Measurements from ENCODE around the gene MTA3. TPM values are rescaled to one million over a fixed set of nuclear protein-coding genes. Genes with fewer than 3 reads are reported as not detected.
"Not testable (repeated sequence)": the region's sequence is repeated elsewhere in the genome, so short reads cannot be mapped to it uniquely, and the experiment has no call there.

MTA3 gene
- total RNA-seq, 1 donor from 2014 or later = 25.8 TPM

DNA sequence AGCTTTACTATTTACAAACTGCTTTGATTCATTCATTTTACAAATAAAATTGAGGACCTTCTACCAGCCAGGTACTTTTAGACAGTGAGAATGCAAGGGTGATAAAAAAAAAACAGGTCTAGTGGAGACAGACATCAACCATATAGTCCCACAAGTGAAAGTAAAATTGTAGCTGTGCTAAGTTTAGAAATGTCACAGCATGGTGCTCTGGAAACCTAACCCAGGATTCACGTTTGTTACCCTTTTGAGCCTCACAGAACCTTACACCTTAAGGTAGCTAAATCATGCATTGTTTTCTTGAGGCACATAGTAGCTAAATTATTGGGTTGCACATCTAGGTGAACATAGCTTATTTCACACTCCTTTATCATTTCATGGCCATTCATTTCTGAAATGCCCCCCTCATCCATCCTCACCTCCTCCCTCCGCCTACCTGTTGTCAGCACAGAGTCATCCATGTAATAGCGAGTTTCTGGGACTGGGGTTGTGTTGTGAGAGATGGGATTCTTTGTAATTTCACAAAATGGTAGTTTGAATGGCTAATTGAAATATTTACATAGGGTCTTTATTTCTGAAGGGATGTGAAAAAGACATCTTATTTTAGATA, 7.1 kb downstream of the MTA3 start:
- H3K27me3 ChIP-seq (ENCODE audit: control insufficient read depth, insufficient read depth, low read length) = no peaks in the 10 kb centered on the region
- TF ChIP-seq, protein P1, sequence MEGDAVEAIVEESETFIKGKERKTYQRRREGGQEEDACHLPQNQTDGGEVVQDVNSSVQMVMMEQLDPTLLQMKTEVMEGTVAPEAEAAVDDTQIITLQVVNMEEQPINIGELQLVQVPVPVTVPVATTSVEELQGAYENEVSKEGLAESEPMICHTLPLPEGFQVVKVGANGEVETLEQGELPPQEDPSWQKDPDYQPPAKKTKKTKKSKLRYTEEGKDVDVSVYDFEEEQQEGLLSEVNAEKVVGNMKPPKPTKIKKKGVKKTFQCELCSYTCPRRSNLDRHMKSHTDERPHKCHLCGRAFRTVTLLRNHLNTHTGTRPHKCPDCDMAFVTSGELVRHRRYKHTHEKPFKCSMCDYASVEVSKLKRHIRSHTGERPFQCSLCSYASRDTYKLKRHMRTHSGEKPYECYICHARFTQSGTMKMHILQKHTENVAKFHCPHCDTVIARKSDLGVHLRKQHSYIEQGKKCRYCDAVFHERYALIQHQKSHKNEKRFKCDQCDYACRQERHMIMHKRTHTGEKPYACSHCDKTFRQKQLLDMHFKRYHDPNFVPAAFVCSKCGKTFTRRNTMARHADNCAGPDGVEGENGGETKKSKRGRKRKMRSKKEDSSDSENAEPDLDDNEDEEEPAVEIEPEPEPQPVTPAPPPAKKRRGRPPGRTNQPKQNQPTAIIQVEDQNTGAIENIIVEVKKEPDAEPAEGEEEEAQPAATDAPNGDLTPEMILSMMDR (IDR thresholded peaks at IDR 0.05; ENCODE audit: insufficient read depth, low read length, poor library complexity, severe bottlenecking) = no peak
- no peak overlapping the region for H3K4me3 ChIP-seq (ENCODE audit: low read depth, low read length)
- no peaks in the 10 kb centered on the region for H3K36me3 ChIP-seq (ENCODE audit: control insufficient read depth, insufficient read depth, low read length)
- no peak for DNase-seq (ENCODE audit: low read depth)

DNA sequence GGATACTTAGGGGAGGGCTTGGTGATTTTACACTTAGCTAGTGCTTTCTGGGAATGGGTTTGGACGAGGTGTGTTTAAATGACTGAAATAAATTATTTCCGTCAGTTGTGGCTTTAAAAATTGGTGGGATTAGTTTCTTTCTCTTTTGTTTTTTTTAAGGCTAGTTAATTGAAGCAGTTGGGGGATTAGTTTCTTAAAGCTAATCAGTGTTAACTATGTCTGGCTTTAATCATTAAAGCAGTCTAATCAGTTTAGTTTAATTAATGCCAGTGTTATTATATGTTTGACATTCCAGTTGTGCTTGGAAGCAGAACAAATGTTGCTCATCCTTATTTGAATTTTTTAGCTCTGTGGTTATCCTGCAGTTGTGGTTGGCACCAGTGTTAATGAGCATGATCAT, 10.2 kb downstream of the MTA3 start:
- Histone ChIP-seq H3K4me3 (ENCODE audit: low read depth, low read length) (no peak overlapping the region), H3K36me3 (ENCODE audit: control insufficient read depth, insufficient read depth, low read length) (no peaks in the 10 kb centered on the region), H3K27me3 (ENCODE audit: control insufficient read depth, insufficient read depth, low read length) (no peaks in the 10 kb centered on the region)
- TF ChIP-seq, protein P1 (IDR thresholded peaks at IDR 0.05; ENCODE audit: insufficient read depth, low read length, poor library complexity, severe bottlenecking) = no peak
- DNase-seq (ENCODE audit: low read depth) = no peak

DNA sequence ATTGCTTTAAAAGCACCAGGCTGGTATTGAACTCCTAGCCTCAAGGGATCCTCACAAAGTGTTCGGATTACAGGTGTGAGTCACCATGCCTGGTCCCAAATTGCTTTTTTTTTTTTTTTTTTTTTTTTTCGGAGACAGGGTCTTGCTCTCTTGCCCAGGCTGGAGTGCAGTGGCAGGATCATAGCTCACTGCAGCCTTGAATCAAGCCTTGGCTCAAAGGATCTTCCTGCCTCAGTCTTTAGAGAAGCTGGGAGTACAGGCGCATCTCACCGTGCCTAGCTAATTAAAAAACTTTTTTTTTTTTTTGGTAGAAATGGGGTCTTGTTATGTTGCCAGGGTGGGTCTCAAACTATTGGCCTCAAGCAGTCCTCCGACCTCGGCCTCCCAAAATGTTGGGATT, 12.8 kb downstream of the MTA3 start:
- no peak overlapping the region for H3K4me3 ChIP-seq (ENCODE audit: low read depth, low read length)
- H3K36me3 ChIP-seq (ENCODE audit: control insufficient read depth, insufficient read depth, low read length) = no peaks in the 10 kb centered on the region
- no peaks in the 10 kb centered on the region for H3K27me3 ChIP-seq (ENCODE audit: control insufficient read depth, insufficient read depth, low read length)
- TF ChIP-seq, protein P1 (IDR thresholded peaks at IDR 0.05; ENCODE audit: insufficient read depth, low read length, poor library complexity, severe bottlenecking) = no peak
- DNase-seq (ENCODE audit: low read depth) = no peak

DNA sequence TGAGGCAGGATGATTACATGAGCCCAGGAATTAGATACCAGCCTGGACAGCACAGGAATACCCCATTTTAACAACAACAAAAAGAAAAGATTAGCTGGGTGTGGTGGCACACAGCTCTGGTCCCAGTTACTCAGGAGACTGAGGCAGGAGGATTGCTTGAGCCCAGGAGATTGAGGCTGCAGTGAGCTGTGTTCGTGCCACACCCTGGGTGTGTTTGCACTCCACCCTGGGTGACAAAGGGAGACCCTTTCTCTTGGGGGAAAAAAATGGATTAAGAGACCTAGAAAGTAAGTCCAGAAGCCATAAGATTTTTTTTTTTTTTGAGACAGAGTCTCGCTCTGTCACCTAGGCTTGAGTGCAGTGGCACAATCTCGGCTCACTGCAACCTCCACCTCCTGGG, 16.2 kb downstream of the MTA3 start:
- DNase-seq (ENCODE audit: low read depth); H3K4me3 ChIP-seq (ENCODE audit: low read depth, low read length); H3K27me3 ChIP-seq (ENCODE audit: control insufficient read depth, insufficient read depth, low read length): not testable (repeated sequence)

DNA sequence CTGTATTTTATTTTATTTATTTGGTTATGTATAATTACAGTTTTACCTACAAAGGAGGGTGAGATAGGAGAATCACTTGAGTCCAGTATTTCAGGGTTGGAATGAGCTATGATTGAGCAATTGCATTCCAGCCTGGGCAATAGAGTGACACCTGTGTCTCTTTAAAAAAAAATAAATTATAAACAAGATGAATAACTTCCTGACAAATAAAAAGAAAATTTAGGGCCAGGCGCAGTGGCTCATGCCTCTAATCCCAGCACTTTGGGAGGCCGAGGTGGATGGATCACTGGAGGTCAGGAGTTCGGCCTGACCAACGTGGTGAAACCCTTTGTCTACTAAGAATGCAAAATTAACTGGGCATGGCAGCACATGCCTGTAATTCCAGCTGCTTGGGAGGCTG, 17.3 kb downstream of the MTA3 start:
- no peaks in the 10 kb centered on the region for H3K27me3 ChIP-seq (ENCODE audit: control insufficient read depth, insufficient read depth, low read length)
- no peak for DNase-seq (ENCODE audit: low read depth)
- TF ChIP-seq, protein P1 (IDR thresholded peaks at IDR 0.05; ENCODE audit: insufficient read depth, low read length, poor library complexity, severe bottlenecking) = no peak
- H3K36me3 ChIP-seq (ENCODE audit: control insufficient read depth, insufficient read depth, low read length) = no peaks in the 10 kb centered on the region
- H3K4me3 ChIP-seq (ENCODE audit: low read depth, low read length) = no peak overlapping the region

More for the DNA sequence above, 16.2 kb downstream of the MTA3 start:
- not testable (repeated sequence) for H3K36me3 ChIP-seq (ENCODE audit: control insufficient read depth, insufficient read depth, low read length)

DNA sequence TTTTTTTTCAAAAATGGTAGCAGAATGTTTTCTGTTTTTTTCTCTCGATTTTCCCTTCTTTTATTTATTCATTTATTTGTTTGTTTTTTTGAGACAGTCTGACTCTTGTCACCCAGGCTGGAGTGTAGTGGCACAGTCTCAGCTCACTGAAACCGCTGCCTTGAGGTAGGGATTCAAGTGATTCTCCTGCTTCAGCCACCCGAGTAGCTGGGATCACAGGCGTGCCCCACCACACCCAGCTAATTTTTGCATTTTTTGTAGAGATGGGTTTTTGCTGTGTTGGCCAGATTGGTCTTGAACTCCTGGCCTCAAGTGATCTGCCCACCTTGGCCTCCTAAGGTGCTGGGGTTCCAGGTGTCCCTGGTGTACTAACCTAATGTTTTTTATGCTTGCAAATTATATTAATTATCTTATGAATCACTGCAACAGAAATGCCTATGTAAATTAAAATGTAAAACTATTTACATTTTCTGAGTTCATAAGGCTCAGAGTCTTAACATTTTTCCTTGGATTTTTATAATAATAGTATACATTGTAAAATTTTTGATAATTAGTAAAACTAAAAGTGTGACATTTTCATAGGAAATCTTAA, 19.2 kb downstream of the MTA3 start:
- TF ChIP-seq, protein P1 (IDR thresholded peaks at IDR 0.05; ENCODE audit: insufficient read depth, low read length, poor library complexity, severe bottlenecking) = no peak
- H3K4me3 ChIP-seq (ENCODE audit: low read depth, low read length) = no peak overlapping the region
- no peaks in the 10 kb centered on the region for H3K27me3 ChIP-seq (ENCODE audit: control insufficient read depth, insufficient read depth, low read length)
- DNase-seq (ENCODE audit: low read depth) = no peak
- no peaks in the 10 kb centered on the region for H3K36me3 ChIP-seq (ENCODE audit: control insufficient read depth, insufficient read depth, low read length)

All from kidney epithelial cell (primary cell).